Measurements from ENCODE around the gene GUCY1A2. TPM values are rescaled to one million over a fixed set of nuclear protein-coding genes. Genes with fewer than 3 reads are reported as not detected.

Gene GUCY1A2
- total and polyA plus RNA-seq, 2 donors (not counting 3 experiments of a cell fraction or from before 2014, with no cell fraction given) = 0.02 to 0.03 TPM

GRCh38 chr11:106668147-106668546 lies 350.1 kb downstream of the GUCY1A2 start:
- intact Hi-C loops (cut with micrococcal nuclease) (no loop called here), dilution Hi-C loops (cut with MboI; ENCODE audit: extremely low pct_ligation_motif_present, low sequenced_read_pairs) (no loop called here)
- no peak overlapping the region for H3K9ac ChIP-seq (replicated peaks; ENCODE audit: extremely low read depth, insufficient read depth, low read length)
- H3K27me3 ChIP-seq (ENCODE audit: control insufficient read depth in 2 of 2, insufficient read depth in 2 of 2, low read length in 2 of 2) = no peaks in the 10 kb centered on the region
- CTCF ChIA-PET = no interaction called here
- H3K9me3 ChIP-seq (replicated peaks; ENCODE audit: control insufficient read depth, insufficient read depth, low read length) = no peaks in the 10 kb centered on the region
- POLR2A ChIA-PET = no interaction called here
- no peak overlapping the region for H3K4me3 ChIP-seq (replicated peaks in 1 of 3; ENCODE audit: insufficient read depth in 1 of 3, low read depth in 1 of 3, low read length in 3 of 3)
- DNase-seq (ENCODE audit: low read depth, low spot score) = no peak
- no TSS peak for BruUV-seq (replicated peaks)
- H3K9me1 ChIP-seq (replicated peaks; ENCODE audit: control insufficient read depth, extremely low read depth, insufficient read depth, low read length) = no peaks in the 10 kb centered on the region
- no peaks in the 10 kb centered on the region for H3K36me3 ChIP-seq (ENCODE audit: control insufficient read depth in 2 of 2, extremely low read depth in 1 of 2, insufficient read depth in 2 of 2, low read length in 2 of 2)
- TF ChIP-seq MYC (IDR thresholded peaks at IDR 0.05; ENCODE audit: low read depth, low read length) (no peak), MAX (IDR thresholded peaks at IDR 0.05; ENCODE audit: insufficient read depth, insufficient read length) (no peak), GATA2 (IDR thresholded peaks at IDR 0.05; ENCODE audit: insufficient read depth, insufficient read length, low read depth, low read length) (no peak), CTCF (IDR thresholded peaks at IDR 0.05; ENCODE audit: extremely low read depth in 1 of 2, insufficient read depth in 1 of 2, low read depth in 1 of 2, low read length in 2 of 2) (no peak), POLR2AphosphoS5 (IDR thresholded peaks at IDR 0.05; ENCODE audit: insufficient read depth, low read depth, low read length) (no peak), POLR2A (IDR thresholded peaks at IDR 0.05; ENCODE audit: low read depth, low read length) (no peak), FOS (IDR thresholded peaks at IDR 0.05; ENCODE audit: borderline replicate concordance, insufficient read depth, low read length) (no peak), JUN (IDR thresholded peaks at IDR 0.05; ENCODE audit: borderline replicate concordance, insufficient read depth, insufficient read length, low read depth) (no peak), EZH2 (IDR thresholded peaks at IDR 0.05; ENCODE audit: borderline replicate concordance, low read depth, low read length, severe bottlenecking) (no peak)
- H3K79me2 ChIP-seq (ENCODE audit: control insufficient read depth, insufficient read depth, low read length) = no peaks in the 10 kb centered on the region
- H3K4me1 ChIP-seq (ENCODE audit: control insufficient read depth, extremely low read depth, insufficient read depth, low read length) = no peaks in the 10 kb centered on the region
- no peak overlapping the region for H3K27ac ChIP-seq (ENCODE audit: insufficient read depth, low read depth, low read length)
- H4K20me1 ChIP-seq (replicated peaks; ENCODE audit: control insufficient read depth, extremely low read depth, insufficient read depth, low read length) = no peaks in the 10 kb centered on the region
- H2AFZ ChIP-seq (ENCODE audit: low read depth, low read length) = no peak overlapping the region
- FAIRE-seq = no peak
- no peak overlapping the region for H3K4me2 ChIP-seq (ENCODE audit: insufficient read depth, low read length)
